WI38 (cell line): ENCODE results near the gene E2F7.

ENCODE experiments used
- H3K4me3 ChIP-seq: 2 replicates; pipeline ENCODE4 v1.5.1; 2011; ENCODE audit warnings: low read depth, mild to moderate bottlenecking, control low read depth, low read length
- CTCF ChIP-seq: IDR thresholded peaks from 2 replicates; pipeline ENCODE4 v1.5.1; 2012; ENCODE audit warnings: low read depth, mild to moderate bottlenecking, control low read depth, low read length

Gene E2F7

DNA sequence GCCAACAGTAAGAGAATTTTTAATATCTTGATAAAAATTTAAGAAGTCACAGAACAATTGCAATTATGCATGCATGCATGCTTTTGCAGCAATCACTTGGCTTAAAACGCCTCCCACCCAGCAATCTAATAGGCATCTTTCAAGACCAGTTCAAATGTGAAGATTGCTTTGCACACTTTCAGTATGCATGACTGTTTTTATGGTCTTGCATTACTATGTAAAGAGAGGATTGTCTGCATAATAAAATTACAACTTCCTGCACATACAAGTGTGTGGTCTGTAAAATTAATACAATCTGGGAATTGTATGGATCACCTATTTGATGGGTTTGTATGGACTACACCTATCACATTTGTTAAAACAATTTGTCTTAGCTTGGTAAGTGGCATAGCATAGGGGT is 48.8 kb downstream of the E2F7 start:
- TF ChIP-seq CTCF: no peak
- H3K4me3 ChIP-seq: no peak overlapping the region

GRCh38 chr12:77013091-77013490 is 52.3 kb downstream of the E2F7 start:
- H3K4me3 ChIP-seq: no peak overlapping the region
- TF ChIP-seq CTCF: no peak

DNA sequence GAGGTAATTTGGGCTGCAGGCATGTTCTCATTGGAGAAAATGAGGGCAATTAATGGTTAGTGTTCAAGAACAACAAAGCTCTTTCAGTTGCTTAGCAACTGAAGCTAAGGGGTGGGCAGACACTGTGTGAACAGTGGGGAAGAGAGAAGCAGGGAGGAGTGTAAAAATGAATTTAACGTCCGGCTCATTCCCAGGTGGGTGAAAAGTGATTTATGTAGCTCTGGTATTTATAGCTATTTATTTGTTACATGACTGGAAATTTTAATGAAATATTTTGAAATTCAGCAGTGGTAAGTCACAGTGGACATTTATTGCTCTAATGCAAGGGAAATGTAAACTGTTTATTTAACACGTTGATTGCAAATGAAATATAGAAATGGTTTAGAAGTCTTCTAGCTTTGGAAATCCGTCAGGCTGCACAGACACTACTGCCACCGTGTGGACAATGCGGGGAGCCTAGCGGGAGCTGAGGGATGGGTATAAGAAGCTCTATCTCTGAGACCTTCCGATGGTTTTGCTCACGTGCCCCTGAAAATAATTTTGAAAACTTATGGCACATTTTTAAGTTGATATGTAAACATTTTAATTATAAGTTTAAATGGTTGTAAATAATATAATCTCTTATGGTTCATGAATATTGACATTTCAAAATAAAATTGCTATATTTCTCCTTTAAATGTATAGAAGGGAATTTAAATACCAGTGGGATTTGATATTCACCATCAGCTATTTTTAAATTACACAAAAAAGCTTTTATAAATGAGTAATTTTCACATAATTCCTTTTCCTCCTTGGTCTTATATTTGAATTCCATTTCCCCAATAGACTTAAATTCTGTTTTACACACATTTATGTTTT is 54.4 kb downstream of the E2F7 start:
- peak; percentile 95 for TF ChIP-seq CTCF
- H3K4me3 ChIP-seq: peak overlapping the region; percentile 2; the same call in 1 of the 2 replicates

DNA sequence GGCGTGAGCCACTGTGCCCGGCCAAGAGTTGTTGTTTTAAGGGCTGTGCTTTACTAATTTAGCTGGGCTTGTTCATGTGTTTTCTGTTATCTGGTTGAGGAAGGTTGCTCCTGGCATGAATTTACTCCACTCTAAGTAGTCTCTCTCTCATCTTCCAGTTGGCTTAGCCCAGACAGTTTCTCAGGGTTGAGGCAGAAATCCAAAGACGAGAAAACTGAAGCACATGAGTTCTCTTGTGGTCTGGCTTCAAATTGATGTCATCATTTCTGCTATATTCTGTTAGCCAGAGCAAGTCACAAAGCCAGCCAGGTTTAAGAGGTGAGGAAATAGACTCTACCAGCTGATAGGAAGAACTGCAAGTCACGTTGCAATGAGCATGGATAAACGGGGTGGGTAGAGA is 57.9 kb downstream of the E2F7 start:
- no peak overlapping the region for H3K4me3 ChIP-seq
- no peak for TF ChIP-seq CTCF

- no peak overlapping the region for H3K4me3 ChIP-seq
- TF ChIP-seq CTCF: no peak
Measured at GRCh38 chr12:77005611-77006098, 59.7 kb downstream of the E2F7 start.

DNA sequence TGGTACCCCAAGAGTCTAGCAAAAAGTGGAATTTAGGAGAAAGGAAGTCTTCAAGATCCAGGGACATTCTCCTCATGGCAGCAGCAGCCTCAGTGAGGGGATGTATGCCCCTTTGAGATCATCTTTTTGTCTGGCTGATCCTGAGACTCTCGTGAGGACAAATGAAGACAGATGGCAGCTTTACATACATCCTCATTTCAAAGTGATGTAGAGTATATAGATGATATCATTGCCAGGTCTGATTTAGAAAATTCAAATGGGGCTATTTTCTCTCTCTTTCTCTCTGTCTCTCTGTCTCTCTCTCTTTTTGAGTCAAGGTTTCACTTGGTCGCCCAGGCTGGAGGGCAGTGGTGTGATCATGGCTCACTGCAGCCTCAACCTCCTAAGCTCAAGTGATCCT is 61.5 kb downstream of the E2F7 start:
- no peak for TF ChIP-seq CTCF

GRCh38 chr12:77003246-77003645 is 62.1 kb downstream of the E2F7 start:
- no peak for TF ChIP-seq CTCF
- H3K4me3 ChIP-seq: no peak overlapping the region

More for the DNA sequence above, 61.5 kb downstream of the E2F7 start:
- H3K4me3 ChIP-seq: no peak overlapping the region
